GM13976 (cell line): ENCODE data around the gene RRP1.

Experiments
- DNase-seq: peaks from one replicate; pipeline ENCODE4 v3.0.0; 2012; ENCODE audit warnings: low spot score
- CTCF ChIP-seq: IDR thresholded peaks from 2 replicates; pipeline ENCODE4 v1.5.1; 2012; ENCODE audit warnings: borderline replicate concordance, mild to moderate bottlenecking; ENCODE audit not compliant: insufficient read depth; ENCODE audit errors: extremely low read depth, missing control alignments, control extremely low read depth
- in situ Hi-C: fragments of 300-500 bp; cut with MboI; formaldehyde crosslinking; loops from one replicate; pipeline ENCODE4 v1.12.0; 2022; ENCODE audit warnings: low sequenced_read_pairs, mixed read lengths, inconsistent platforms; ENCODE audit not compliant: unreplicated experiment

The RRP1 gene

GRCh38 chr21:43806017-43806710 is 16.8 kb downstream of the RRP1 start:
- no peak for TF ChIP-seq CTCF
- in situ Hi-C loops = loop anchor here (25.0 kb wide), 1 partner anchor 481 kb away; the partner anchor contains the start of gene AIRE
- no peak for DNase-seq

GRCh38 chr21:43808367-43808766 is 19.0 kb downstream of the RRP1 start:
- TF ChIP-seq CTCF = no peak
- DNase-seq = no peak
- in situ Hi-C loops = loop anchor here (25.0 kb wide), 1 partner anchor 479 kb away; the partner anchor contains the start of gene AIRE

- in situ Hi-C loops = loop anchor here (25.0 kb wide), 1 partner anchor 478 kb away; the partner anchor contains the start of gene AIRE
- no peak for TF ChIP-seq CTCF
- DNase-seq = no peak
Observed at GRCh38 chr21:43808832-43809251, 19.5 kb downstream of the RRP1 start.

GRCh38 chr21:43809346-43809799 is 20.0 kb downstream of the RRP1 start:
- no peak for DNase-seq
- TF ChIP-seq CTCF = no peak
- in situ Hi-C loops = loop anchor here (25.0 kb wide), 1 partner anchor 478 kb away; the partner anchor contains the start of gene AIRE

GRCh38 chr21:43809853-43810504 is 20.6 kb downstream of the RRP1 start:
- no peak for DNase-seq
- in situ Hi-C loops = loop anchor here (10.0 to 25.0 kb wide), 3 partner anchors 135 to 477 kb away; partner anchors contain the start of gene AIRE
- no peak for TF ChIP-seq CTCF

GRCh38 chr21:43810505-43811261 is 21.3 kb downstream of the RRP1 start:
- in situ Hi-C loops = loop anchor here (10.0 to 25.0 kb wide), 3 partner anchors 134 to 477 kb away; partner anchors contain the start of gene AIRE
- peak; percentile 93 for TF ChIP-seq CTCF
- DNase-seq = peak; percentile 97
